Stimulated activated CD4-positive, alpha-beta T cell treated with anti-CD3 and anti-CD28 coated beads, Interleukin-15, amount 100 ng/mL, for 24 hours (primary cell): ENCODE data around the gene SOX18.
A peak's percentile ranks its signal among the peaks of the same experiment; 100 is the strongest.

Source experiments
- DNase-seq: peaks from one replicate; pipeline ENCODE4 v3.0.0-alpha.2; 2020

The SOX18 gene

GRCh38 chr20:64080013-64080812 is 30.8 kb upstream of the SOX18 start, which contains the start of gene OPRL1:
Gene OPRL1 (plus strand): TSS chr20:64080082. CDS start chr20:64092721, 12,639 bp downstream.
- DNase-seq, result no peak

- DNase-seq, result peak; percentile 84
Observed at GRCh38 chr20:64079273-64080012, 30.0 kb upstream of the SOX18 start, which contains the start of gene RGS19. Gene RGS19 (minus strand): TSS chr20:64079518. CDS start chr20:64076886, 2,632 bp downstream.

- no peak for DNase-seq
Observed at GRCh38 chr20:64078934-64079272, 29.5 kb upstream of the SOX18 start.

- peak; percentile 68 for DNase-seq
Observed at GRCh38 chr20:64077876-64078551, 28.6 kb upstream of the SOX18 start.

- DNase-seq, result no peak
Observed at GRCh38 chr20:64077541-64077875, 28.1 kb upstream of the SOX18 start.

GRCh38 chr20:64077094-64077493 is 27.7 kb upstream of the SOX18 start:
- DNase-seq, result peak; percentile 68

GRCh38 chr20:64076061-64076997 is 26.9 kb upstream of the SOX18 start:
- DNase-seq, result no peak

- no peak for DNase-seq
Observed at GRCh38 chr20:64075556-64075955, 26.1 kb upstream of the SOX18 start.

- no peak for DNase-seq
Observed at GRCh38 chr20:64074963-64075362, 25.5 kb upstream of the SOX18 start.

- DNase-seq, result no peak
Observed at GRCh38 chr20:64074184-64074789, 24.8 kb upstream of the SOX18 start.

- no peak for DNase-seq
Observed at GRCh38 chr20:64073476-64074183, 24.2 kb upstream of the SOX18 start.

GRCh38 chr20:64072498-64073063 is 23.1 kb upstream of the SOX18 start:
- no peak for DNase-seq

GRCh38 chr20:64071341-64072332 is 22.2 kb upstream of the SOX18 start:
- no peak for DNase-seq

GRCh38 chr20:64070244-64070993 is 21.0 kb upstream of the SOX18 start:
- no peak for DNase-seq

- DNase-seq, result no peak
Observed at GRCh38 chr20:64069614-64070243, 20.3 kb upstream of the SOX18 start.

- DNase-seq, result no peak
Observed at GRCh38 chr20:64069209-64069613, 19.8 kb upstream of the SOX18 start.

GRCh38 chr20:64068386-64069208 is 19.2 kb upstream of the SOX18 start:
- no peak for DNase-seq
